ENCODE data around the gene SCGB1C2. TPM values are rescaled to one million over a fixed set of nuclear protein-coding genes. Genes with fewer than 3 reads are reported as not detected.

SCGB1C2 gene
- total RNA-seq, 1 experiment from 2014 or later, result not detected

DNA sequence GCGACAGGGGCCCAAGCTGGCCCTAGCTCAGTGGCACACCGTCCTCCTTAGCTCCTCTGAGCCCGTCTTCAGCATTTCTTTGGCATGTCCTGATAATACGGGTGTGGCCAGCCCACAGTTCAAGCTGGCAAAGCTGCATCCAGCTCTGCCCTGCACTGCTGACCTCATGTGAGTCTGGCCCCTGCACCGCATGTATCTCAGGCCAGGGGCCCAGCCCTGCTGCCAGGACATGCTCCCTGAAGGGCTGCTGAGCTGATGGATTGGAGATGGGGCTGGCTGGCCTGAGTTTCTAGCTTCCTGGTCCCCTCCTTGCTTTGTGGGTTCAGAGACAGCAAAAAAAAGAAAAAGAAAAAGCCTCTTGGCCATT is 41.7 kb downstream of the SCGB1C2 start:
- H3K36me3 Mint-ChIP-seq, result no peaks in the 10 kb centered on the region
- no peak overlapping the region for H3K27ac Mint-ChIP-seq
- no peak overlapping the region for H3K4me3 Mint-ChIP-seq
- CTCF ChIA-PET, result interaction anchor here (1.1 to 1.5 kb wide), 2 partner anchors 130 to 132 kb away, joined by 4 read pairs; no protein-coding TSS in a partner anchor
- ATAC-seq (no peak), DNase-seq (ENCODE audit: low spot score) (no peak)
- H3K9me3 Mint-ChIP-seq, result no peaks in the 10 kb centered on the region
- H3K27me3 Mint-ChIP-seq (ENCODE audit: low read depth), result peaks cover 46% of the 10 kb centered on the region
- TF ChIP-seq IRF2 (CRISPR knock-in tag; IDR thresholded peaks at IDR 0.05; ENCODE audit: borderline replicate concordance, low read depth) (no peak), MXD4 (CRISPR knock-in tag; IDR thresholded peaks at IDR 0.05; ENCODE audit: borderline replicate concordance) (no peak), ZNF423 (CRISPR knock-in tag; IDR thresholded peaks at IDR 0.05) (no peak), RELA (CRISPR knock-in tag; IDR thresholded peaks at IDR 0.05; ENCODE audit: borderline replicate concordance) (no peak), ZSCAN18 (CRISPR knock-in tag; IDR thresholded peaks at IDR 0.05) (no peak), ATF2 (CRISPR knock-in tag; IDR thresholded peaks at IDR 0.05; ENCODE audit: borderline replicate concordance, low read depth) (no peak), ZBTB43 (CRISPR knock-in tag; IDR thresholded peaks at IDR 0.05) (no peak), TEAD4 (CRISPR knock-in tag; IDR thresholded peaks at IDR 0.05) (no peak), SP1 (CRISPR knock-in tag; conservative IDR thresholded peaks at IDR 0.05) (no peak)
- TF ChIP-seq, protein P1, sequence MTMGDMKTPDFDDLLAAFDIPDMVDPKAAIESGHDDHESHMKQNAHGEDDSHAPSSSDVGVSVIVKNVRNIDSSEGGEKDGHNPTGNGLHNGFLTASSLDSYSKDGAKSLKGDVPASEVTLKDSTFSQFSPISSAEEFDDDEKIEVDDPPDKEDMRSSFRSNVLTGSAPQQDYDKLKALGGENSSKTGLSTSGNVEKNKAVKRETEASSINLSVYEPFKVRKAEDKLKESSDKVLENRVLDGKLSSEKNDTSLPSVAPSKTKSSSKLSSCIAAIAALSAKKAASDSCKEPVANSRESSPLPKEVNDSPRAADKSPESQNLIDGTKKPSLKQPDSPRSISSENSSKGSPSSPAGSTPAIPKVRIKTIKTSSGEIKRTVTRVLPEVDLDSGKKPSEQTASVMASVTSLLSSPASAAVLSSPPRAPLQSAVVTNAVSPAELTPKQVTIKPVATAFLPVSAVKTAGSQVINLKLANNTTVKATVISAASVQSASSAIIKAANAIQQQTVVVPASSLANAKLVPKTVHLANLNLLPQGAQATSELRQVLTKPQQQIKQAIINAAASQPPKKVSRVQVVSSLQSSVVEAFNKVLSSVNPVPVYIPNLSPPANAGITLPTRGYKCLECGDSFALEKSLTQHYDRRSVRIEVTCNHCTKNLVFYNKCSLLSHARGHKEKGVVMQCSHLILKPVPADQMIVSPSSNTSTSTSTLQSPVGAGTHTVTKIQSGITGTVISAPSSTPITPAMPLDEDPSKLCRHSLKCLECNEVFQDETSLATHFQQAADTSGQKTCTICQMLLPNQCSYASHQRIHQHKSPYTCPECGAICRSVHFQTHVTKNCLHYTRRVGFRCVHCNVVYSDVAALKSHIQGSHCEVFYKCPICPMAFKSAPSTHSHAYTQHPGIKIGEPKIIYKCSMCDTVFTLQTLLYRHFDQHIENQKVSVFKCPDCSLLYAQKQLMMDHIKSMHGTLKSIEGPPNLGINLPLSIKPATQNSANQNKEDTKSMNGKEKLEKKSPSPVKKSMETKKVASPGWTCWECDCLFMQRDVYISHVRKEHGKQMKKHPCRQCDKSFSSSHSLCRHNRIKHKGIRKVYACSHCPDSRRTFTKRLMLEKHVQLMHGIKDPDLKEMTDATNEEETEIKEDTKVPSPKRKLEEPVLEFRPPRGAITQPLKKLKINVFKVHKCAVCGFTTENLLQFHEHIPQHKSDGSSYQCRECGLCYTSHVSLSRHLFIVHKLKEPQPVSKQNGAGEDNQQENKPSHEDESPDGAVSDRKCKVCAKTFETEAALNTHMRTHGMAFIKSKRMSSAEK (CRISPR knock-in tag; IDR thresholded peaks at IDR 0.05; ENCODE audit: borderline replicate concordance), result no peak
- TF ChIP-seq, protein P2, sequence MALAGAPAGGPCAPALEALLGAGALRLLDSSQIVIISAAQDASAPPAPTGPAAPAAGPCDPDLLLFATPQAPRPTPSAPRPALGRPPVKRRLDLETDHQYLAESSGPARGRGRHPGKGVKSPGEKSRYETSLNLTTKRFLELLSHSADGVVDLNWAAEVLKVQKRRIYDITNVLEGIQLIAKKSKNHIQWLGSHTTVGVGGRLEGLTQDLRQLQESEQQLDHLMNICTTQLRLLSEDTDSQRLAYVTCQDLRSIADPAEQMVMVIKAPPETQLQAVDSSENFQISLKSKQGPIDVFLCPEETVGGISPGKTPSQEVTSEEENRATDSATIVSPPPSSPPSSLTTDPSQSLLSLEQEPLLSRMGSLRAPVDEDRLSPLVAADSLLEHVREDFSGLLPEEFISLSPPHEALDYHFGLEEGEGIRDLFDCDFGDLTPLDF (CRISPR knock-in tag; IDR thresholded peaks at IDR 0.05), result no peak
- TF ChIP-seq, protein P3, sequence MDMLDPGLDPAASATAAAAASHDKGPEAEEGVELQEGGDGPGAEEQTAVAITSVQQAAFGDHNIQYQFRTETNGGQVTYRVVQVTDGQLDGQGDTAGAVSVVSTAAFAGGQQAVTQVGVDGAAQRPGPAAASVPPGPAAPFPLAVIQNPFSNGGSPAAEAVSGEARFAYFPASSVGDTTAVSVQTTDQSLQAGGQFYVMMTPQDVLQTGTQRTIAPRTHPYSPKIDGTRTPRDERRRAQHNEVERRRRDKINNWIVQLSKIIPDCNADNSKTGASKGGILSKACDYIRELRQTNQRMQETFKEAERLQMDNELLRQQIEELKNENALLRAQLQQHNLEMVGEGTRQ (CRISPR knock-in tag; IDR thresholded peaks at IDR 0.05), result no peak
- POLR2A ChIA-PET, result no interaction called here
- peaks cover 12% of the 10 kb centered on the region for H3K4me1 Mint-ChIP-seq

- H3K27me3 Mint-ChIP-seq (ENCODE audit: low read depth), result peaks cover 52% of the 10 kb centered on the region
- no peaks in the 10 kb centered on the region for H3K9me3 Mint-ChIP-seq
- TF ChIP-seq NFE2L1 (CRISPR knock-in tag; IDR thresholded peaks at IDR 0.05) (no peak), ZNF423 (CRISPR knock-in tag; IDR thresholded peaks at IDR 0.05) (0 out of 2 replicates have a peak, but pooled peaks have one; percentile 27)
- H3K36me3 Mint-ChIP-seq, result no peaks in the 10 kb centered on the region
- POLR2A ChIA-PET, result no interaction called here
- DNase-seq (ENCODE audit: low spot score), result peak; percentile 28
- CTCF ChIA-PET, result interaction anchor here (0.5 to 1.5 kb wide), 4 partner anchors 131 to 819 kb away, joined by 3 to 4 read pairs (median 4); no protein-coding TSS in a partner anchor
- peak; percentile 28; the same call in 1 of the 2 replicates for ATAC-seq
- no peak overlapping the region for H3K27ac Mint-ChIP-seq
- peak overlapping the region; percentile 62 for H3K4me3 Mint-ChIP-seq
- peaks cover 12% of the 10 kb centered on the region for H3K4me1 Mint-ChIP-seq
Measured at GRCh38 chr17:179781-180380, 42.5 kb downstream of the SCGB1C2 start.

Data from WTC11 (cell line).